H1 (cell line): ENCODE measurements around the gene MDFIC. TPM values are rescaled to one million over a fixed set of nuclear protein-coding genes. Genes with fewer than 3 reads are reported as not detected.

Experiments used
- CTCF ChIA-PET: fragments of 300-600 bp; sonication (Branson Sonifier 250); formaldehyde crosslinking; loops from one replicate; lab custom pipeline; 2021; ENCODE audit not compliant: partially characterized antibody; lab: Charles Lee
- POLR2A ChIA-PET: fragments of 300-600 bp; sonication (Branson Sonifier 250); formaldehyde crosslinking; loops from one replicate; lab custom pipeline; 2021; ENCODE audit warnings: inconsistent platforms; ENCODE audit not compliant: partially characterized antibody; lab: Charles Lee
- DNase-seq, 2 experiments: peaks; one replicate each; pipeline versions ENCODE4 v3.0.0 to v3.0.0-alpha.2; 2010 to 2022; ENCODE audit warnings: low spot score in 2 of 2, low read depth in 1 of 2, mixed read lengths in 1 of 2
- FAIRE-seq: peaks from 2 replicates; lab custom pipeline; 2011; peaks lifted over from hg19 to GRCh38; lab: Jason Lieb, UNC
- H2AFZ ChIP-seq: 2 replicates; pipeline ENCODE4 v1.8.1; 2012; ENCODE audit warnings: low read length, inconsistent platforms
- H2AK5ac ChIP-seq: 2 replicates; pipeline ENCODE4 v1.6.1; 2013; ENCODE audit warnings: low read depth, low read length
- H2BK120ac ChIP-seq: replicated peaks from 2 replicates; pipeline ENCODE3; 2013; ENCODE audit warnings: low read depth, low read length, inconsistent platforms
- H2BK12ac ChIP-seq: 2 replicates; pipeline ENCODE4 v1.6.1; 2013; ENCODE audit warnings: low read depth, low read length
- H2BK15ac ChIP-seq: 2 replicates; pipeline ENCODE4 v1.6.1; 2013; ENCODE audit warnings: low read length
- H2BK20ac ChIP-seq: 2 replicates; pipeline ENCODE4 v1.6.1; 2013; ENCODE audit warnings: low read length
- H2BK5ac ChIP-seq: 2 replicates; pipeline ENCODE4 v1.6.1; 2013; ENCODE audit warnings: low read depth, low read length
- H3K14ac ChIP-seq: 2 replicates; pipeline ENCODE4 v1.6.1; 2013; ENCODE audit warnings: inconsistent platforms; ENCODE audit not compliant: insufficient read length
- H3K18ac ChIP-seq: 2 replicates; pipeline ENCODE4 v1.6.1; 2013; ENCODE audit warnings: low read length; ENCODE audit errors: extremely low read depth
- H3K23ac ChIP-seq: 2 replicates; pipeline ENCODE4 v1.6.1; 2013; ENCODE audit warnings: inconsistent platforms; ENCODE audit not compliant: insufficient read length
- H3K23me2 ChIP-seq: 2 replicates; pipeline ENCODE4 v1.6.1; 2013; ENCODE audit warnings: low read depth, low read length
- H3K27ac ChIP-seq: 2 replicates; pipeline ENCODE4 v1.6.1; 2011; ENCODE audit warnings: low read depth, low read length, inconsistent platforms
- H3K27me3 ChIP-seq, 4 experiments: replicated peaks in 1 of 4; 1 replicate in 1 of 4; 2 replicates in 3 of 4; pipeline versions ENCODE4 v1.6.1 to v1.8.1; 2011 to 2013; ENCODE audit warnings: low read length in 3 of 4, mild to moderate bottlenecking in 3 of 4, inconsistent platforms in 2 of 4, mixed read lengths in 2 of 4, moderate library complexity in 1 of 4; ENCODE audit not compliant: control insufficient read depth in 3 of 4, insufficient read depth in 3 of 4; ENCODE audit errors: extremely low read depth in 1 of 4
- H3K36me3 ChIP-seq, 4 experiments: 2 replicates each; pipeline versions ENCODE4 v1.6.1 to v1.8.1; 2011 to 2013; ENCODE audit warnings: mild to moderate bottlenecking in 4 of 4, low read length in 3 of 4, moderate library complexity in 2 of 4, control low read depth in 1 of 4, inconsistent platforms in 1 of 4; ENCODE audit not compliant: insufficient read depth in 4 of 4, control insufficient read depth in 2 of 4
- H3K4ac ChIP-seq: replicated peaks from 2 replicates; pipeline ENCODE3; 2013; ENCODE audit warnings: low read length, low read depth, mixed read lengths, inconsistent platforms; ENCODE audit not compliant: insufficient read length
- H3K4me1 ChIP-seq, 4 experiments: replicated peaks in 1 of 4; 1 replicate in 1 of 4; 2 replicates in 3 of 4; pipeline versions ENCODE4 v1.6.1 to v1.8.1; 2011 to 2013; ENCODE audit warnings: low read length in 3 of 4, inconsistent platforms in 2 of 4, mixed read lengths in 1 of 4; ENCODE audit not compliant: insufficient read depth in 4 of 4, control insufficient read depth in 3 of 4
- H3K4me2 ChIP-seq, 2 experiments: 2 replicates each; pipeline versions ENCODE4 v1.6.1 to v1.8.1; 2011 to 2013; ENCODE audit warnings: low read depth in 2 of 2, low read length in 2 of 2, control low read depth in 1 of 2, inconsistent platforms in 1 of 2, mild to moderate bottlenecking in 1 of 2; ENCODE audit not compliant: insufficient read depth in 1 of 2
- H3K4me3 ChIP-seq, 4 experiments: fragments of 200-600, 300-600 bp in 1 of 4; sonication (generic), shearing (Covaris generic), sonication (Bioruptor Twin) in 1 of 4; 2 replicates each; pipeline versions ENCODE4 v1.5.1 to v1.8.1; 2011 to 2016; ENCODE audit warnings: low read length in 4 of 4, low read depth in 3 of 4, control low read depth in 2 of 4, inconsistent platforms in 2 of 4, mild to moderate bottlenecking in 2 of 4, mixed read lengths in 1 of 4, moderate library complexity in 1 of 4; ENCODE audit not compliant: insufficient read depth in 2 of 4; ENCODE audit errors: extremely low read depth in 1 of 4
- H3K56ac ChIP-seq: replicated peaks from 2 replicates; pipeline ENCODE3; 2013; ENCODE audit warnings: low read depth, mild to moderate bottlenecking, mixed read lengths, low read length, inconsistent platforms; ENCODE audit not compliant: insufficient read length
- H3K79me1 ChIP-seq: 2 replicates; pipeline ENCODE4 v1.6.1; 2013; ENCODE audit warnings: low read depth, low read length, control low read depth
- H3K79me2 ChIP-seq, 2 experiments: 2 replicates each; pipeline versions ENCODE4 v1.6.1 to v1.8.1; 2012 to 2013; ENCODE audit warnings: low read length in 2 of 2, mild to moderate bottlenecking in 2 of 2, inconsistent platforms in 1 of 2; ENCODE audit not compliant: insufficient read depth in 2 of 2, control insufficient read depth in 1 of 2
- H3K9ac ChIP-seq, 4 experiments: replicated peaks in 1 of 4; 1 replicate in 1 of 4; 2 replicates in 3 of 4; pipeline versions ENCODE4 v1.6.1 to v1.8.1; 2011 to 2013; ENCODE audit warnings: low read depth in 3 of 4, low read length in 3 of 4, control low read depth in 2 of 4, mild to moderate bottlenecking in 2 of 4, moderate library complexity in 2 of 4, inconsistent platforms in 1 of 4; ENCODE audit errors: extremely low read depth in 1 of 4
- H3K9me3 ChIP-seq, 2 experiments: 2 replicates each; pipeline versions ENCODE4 v1.6.1 to v1.8.1; 2012 to 2013; ENCODE audit warnings: mild to moderate bottlenecking in 2 of 2, moderate library complexity in 2 of 2, control low read depth in 1 of 2, inconsistent platforms in 1 of 2, low read depth in 1 of 2, low read length in 1 of 2, mixed read lengths in 1 of 2; ENCODE audit not compliant: insufficient read depth in 2 of 2
- H4K20me1 ChIP-seq, 2 experiments: replicated peaks in 1 of 2; 2 replicates each; pipeline versions ENCODE3 to v1.8.1; 2011 to 2013; ENCODE audit warnings: inconsistent platforms in 2 of 2, low read length in 2 of 2, mild to moderate bottlenecking in 1 of 2; ENCODE audit not compliant: insufficient read depth in 2 of 2, control insufficient read depth in 1 of 2
- H4K5ac ChIP-seq: 2 replicates; pipeline ENCODE4 v1.6.1; 2013; ENCODE audit warnings: low read length, low read depth, mixed read lengths, inconsistent platforms; ENCODE audit not compliant: insufficient read length
- H4K8ac ChIP-seq: 2 replicates; pipeline ENCODE4 v1.8.0; 2013; ENCODE audit warnings: mild to moderate bottlenecking, moderate library complexity, low read length, inconsistent platforms; ENCODE audit not compliant: insufficient read depth; ENCODE audit errors: extremely low read depth
- H4K91ac ChIP-seq: replicated peaks from 2 replicates; pipeline ENCODE3; 2013; ENCODE audit warnings: low read length, mixed read lengths, inconsistent platforms; ENCODE audit not compliant: insufficient read length
- BACH1 ChIP-seq: IDR thresholded peaks from 2 replicates; pipeline ENCODE4 v1.6.1; 2012; ENCODE audit warnings: low read length, improper control_type of control experiment
- KDM1A ChIP-seq: fragments of 200-600, 300-600 bp; sonication (generic); IDR thresholded peaks from 2 replicates; pipeline ENCODE4 v1.7.1; 2016; ENCODE audit warnings: mild to moderate bottlenecking, low read length, borderline replicate concordance
- KDM4A ChIP-seq: IDR thresholded peaks from one replicate; pipeline ENCODE4 v1.7.1; 2012; ENCODE audit warnings: low read depth, mild to moderate bottlenecking, moderate library complexity, low read length, inconsistent platforms; ENCODE audit not compliant: severe bottlenecking
- MAFK ChIP-seq: IDR thresholded peaks from 2 replicates; pipeline ENCODE4 v1.6.1; 2012; ENCODE audit warnings: low read depth, mild to moderate bottlenecking, improper control_type of control experiment, low read length
- POLR2A ChIP-seq, 2 experiments: IDR thresholded peaks; 1 replicate in 1 of 2; 2 replicates in 1 of 2; pipeline ENCODE4 v1.6.1; 2011; ENCODE audit warnings: low read depth in 2 of 2, low read length in 2 of 2, mild to moderate bottlenecking in 2 of 2; ENCODE audit errors: control extremely low read depth in 1 of 2
- RXRA ChIP-seq: IDR thresholded peaks from 2 replicates; pipeline ENCODE4 v1.6.1; 2011; ENCODE audit warnings: low read depth, mild to moderate bottlenecking, low read length, moderate library complexity; ENCODE audit not compliant: insufficient read depth
- SRF ChIP-seq: IDR thresholded peaks from 2 replicates; pipeline ENCODE4 v1.6.1; 2011; ENCODE audit warnings: mild to moderate bottlenecking, low read depth, low read length, moderate library complexity
- TAF1 ChIP-seq: IDR thresholded peaks from 2 replicates; pipeline ENCODE4 v1.6.1; 2011; ENCODE audit warnings: mild to moderate bottlenecking, low read depth, low read length
- TBP ChIP-seq: IDR thresholded peaks from 2 replicates; pipeline ENCODE4 v1.6.1; 2011; ENCODE audit warnings: low read depth, low read length, improper control_type of control experiment
- YY1 ChIP-seq: IDR thresholded peaks from 2 replicates; pipeline ENCODE4 v1.6.1; 2011; ENCODE audit warnings: low read depth, mild to moderate bottlenecking, low read length
- ZNF274 ChIP-seq: IDR thresholded peaks from 2 replicates; pipeline ENCODE4 v1.7.0; 2012; ENCODE audit warnings: low read length, borderline replicate concordance; ENCODE audit errors: extremely low read depth
- WGBS, 2 experiments: shearing (Covaris generic) in 1 of 2; methylation state at CpG; one replicate each; pipeline versions ENCODE4 v1.1.6 to v1.1.7; 2013 to 2015; ENCODE audit warnings: low lambda C conversion rate in 2 of 2, mixed read lengths in 2 of 2, inconsistent platforms in 1 of 2, low coverage in 1 of 2, missing lambda C conversion rate in 1 of 2; ENCODE audit not compliant: insufficient replicate concordance in 2 of 2, insufficient coverage in 1 of 2, insufficient read length in 1 of 2; ENCODE audit errors: extremely low coverage in 1 of 2, missing lambda C conversion rate in 1 of 2; 5-methylcytosine and 5-hydroxymethylcytosine counted together
- polyA plus RNA-seq, 7 experiments: library from polyadenylated mRNA; depleted of rRNA in 3 of 7; stranded (reverse) in 5 of 7; unstranded in 2 of 7; fragments of >200 nt in 5 of 7; fragments of 200-250 nt in 2 of 7; gene quantifications; 1 replicate in 5 of 7; 2 replicates in 1 of 7; 4 replicates in 1 of 7; pipeline versions ENCODE4 v1.2.1 to v1.2.3, GENCODE V29; 2011 to 2013; ENCODE audit warnings: missing spikeins in 2 of 7, mixed read lengths in 2 of 7
- total RNA-seq: library from RNA; stranded (reverse); fragmentation: NEBNext Ultra II Directional; extraction: Animal tissue kit (Norgen Biotek cat#: 25700); gene quantifications from 2 replicates; pipeline ENCODE4 v1.2.1, GENCODE V29; 2021

MDFIC gene
- total and polyA plus RNA-seq, 2 of the 8 experiments (the other 6 are each of a cell fraction or from before 2014, with no cell fraction given), result 2.3 to 11.4 TPM

- no peak overlapping the region for H2BK20ac ChIP-seq
- WGBS, 2 experiments, result 82% methylated on average over 1 of the region's 1 CpG; no CpG with 5 or more reads in 1 of the 2 experiments
- no peaks in the 10 kb centered on the region for H3K9me3 ChIP-seq
- ChIA-PET POLR2A (no interaction called here), CTCF (no interaction called here)
- no peak overlapping the region for H2BK15ac ChIP-seq
- no peak overlapping the region for H3K23ac ChIP-seq
- no peak overlapping the region for H3K14ac ChIP-seq
- H3K18ac ChIP-seq, result no peak overlapping the region
- H2BK12ac ChIP-seq, result no peak overlapping the region
- TF ChIP-seq ZNF274 (no peak), SRF (no peak), YY1 (no peak), TBP (no peak), TAF1 (no peak), POLR2A (IDR thresholded peaks at IDR 0.05; ENCODE audit: control extremely low read depth in 1 of 2, low read depth in 2 of 2, low read length in 2 of 2) (no peak), BACH1 (no peak), KDM1A (no peak), MAFK (no peak), KDM4A (no peak), RXRA (no peak)
- no peak overlapping the region for H4K91ac ChIP-seq
- H3K27ac ChIP-seq, result no peak overlapping the region
- DNase-seq, result no peak
- no peak overlapping the region for H3K4ac ChIP-seq
- no peak overlapping the region for H3K9ac ChIP-seq
- H3K4me2 ChIP-seq, result no peak overlapping the region
- H3K23me2 ChIP-seq, result no peaks in the 10 kb centered on the region
- H4K8ac ChIP-seq, result no peak overlapping the region
- H4K20me1 ChIP-seq, result no peaks in the 10 kb centered on the region
- no peaks in the 10 kb centered on the region for H3K79me1 ChIP-seq
- H4K5ac ChIP-seq, result no peak overlapping the region
- no peaks in the 10 kb centered on the region for H3K79me2 ChIP-seq
- no peaks in the 10 kb centered on the region for H3K36me3 ChIP-seq
- no peak overlapping the region for H2BK5ac ChIP-seq
- no peak overlapping the region for H3K56ac ChIP-seq
- no peak overlapping the region for H2AFZ ChIP-seq
- no peak for FAIRE-seq
- no peak overlapping the region for H2BK120ac ChIP-seq
- H3K27me3 ChIP-seq, result no peaks in the 10 kb centered on the region
- H3K4me1 ChIP-seq, result no peaks in the 10 kb centered on the region
- H2AK5ac ChIP-seq, result no peak overlapping the region
- no peak overlapping the region for H3K4me3 ChIP-seq
Observed at GRCh38 chr7:114879554-114879953, 42.3 kb upstream of the MDFIC start.
